GM13976 (cell line): ENCODE data around the gene ARAP1.

ENCODE experiments used
- DNase-seq: peaks from one replicate; pipeline ENCODE4 v3.0.0; 2012; ENCODE audit warnings: low spot score
- CTCF ChIP-seq: IDR thresholded peaks from 2 replicates; pipeline ENCODE4 v1.5.1; 2012; ENCODE audit warnings: borderline replicate concordance, mild to moderate bottlenecking; ENCODE audit not compliant: insufficient read depth; ENCODE audit errors: extremely low read depth, missing control alignments, control extremely low read depth
- in situ Hi-C: fragments of 300-500 bp; cut with MboI; formaldehyde crosslinking; loops from one replicate; pipeline ENCODE4 v1.12.0; 2022; ENCODE audit warnings: low sequenced_read_pairs, mixed read lengths, inconsistent platforms; ENCODE audit not compliant: unreplicated experiment

Gene ARAP1

GRCh38 chr11:72721276-72721675 is 30.9 kb downstream of the ARAP1 start:
- no peak for DNase-seq
- in situ Hi-C loops: loop anchor here (10.0 kb wide), 1 partner anchor 74 kb away; the partner anchor contains the start of gene STARD10

GRCh38 chr11:72720784-72721183 is 31.4 kb downstream of the ARAP1 start:
- in situ Hi-C loops: loop anchor here (10.0 kb wide), 1 partner anchor 74 kb away; the partner anchor contains the start of gene STARD10
- TF ChIP-seq CTCF: no peak
- no peak for DNase-seq

More at GRCh38 chr11:72721276-72721675, 30.9 kb downstream of the ARAP1 start:
- TF ChIP-seq CTCF: no peak

GRCh38 chr11:72720047-72720446 is 32.2 kb downstream of the ARAP1 start:
- in situ Hi-C loops: loop anchor here (10.0 kb wide), 1 partner anchor 75 kb away; the partner anchor contains the start of gene STARD10
- TF ChIP-seq CTCF: no peak
- DNase-seq: no peak

GRCh38 chr11:72719551-72719950 is 32.7 kb downstream of the ARAP1 start:
- in situ Hi-C loops: no loop called here
- TF ChIP-seq CTCF: no peak
- DNase-seq: no peak

GRCh38 chr11:72719144-72719543 is 33.1 kb downstream of the ARAP1 start:
- DNase-seq: no peak
- in situ Hi-C loops: no loop called here
- no peak for TF ChIP-seq CTCF

- no peak for TF ChIP-seq CTCF
- no peak for DNase-seq
- in situ Hi-C loops: no loop called here
These were observed 34.1 kb downstream of the ARAP1 start for GRCh38 chr11:72718101-72718501.
